GM23338 (cell line): ENCODE measurements around the gene IFRD1.

ENCODE experiments used
- CREB1 ChIP-seq: fragments of 250-450 bp; sonication (Bioruptor Pico); IDR thresholded peaks from 2 replicates; pipeline ENCODE4 v1.5.0; 2020; ENCODE audit warnings: low read depth, mild to moderate bottlenecking, moderate library complexity
- CTCF ChIP-seq, 2 experiments: fragments of 200-600 bp in 1 of 2; sonication (generic) in 1 of 2; conservative IDR thresholded peaks; 2 replicates each; pipeline versions ENCODE4 v1.5.1 to v1.6.1; 2016 to 2017; ENCODE audit warnings: antibody characterized with exemption in 2 of 2, low read depth in 2 of 2, mild to moderate bottlenecking in 2 of 2, moderate library complexity in 1 of 2
- ETS1 ChIP-seq: IDR thresholded peaks from 2 replicates; pipeline ENCODE4 v1.6.1; 2016; ENCODE audit warnings: antibody characterized with exemption
- EZH2 ChIP-seq: fragments of 200-600 bp; sonication (generic); IDR thresholded peaks from one replicate; pipeline ENCODE4 v1.8.0; 2017; ENCODE audit warnings: antibody characterized with exemption, mild to moderate bottlenecking, low read depth; ENCODE audit not compliant: unreplicated experiment
- EZH2phosphoT487 ChIP-seq: fragments of 200-600 bp; sonication (generic); IDR thresholded peaks from one replicate; pipeline ENCODE4 v1.8.1; 2018; ENCODE audit warnings: antibody characterized with exemption; ENCODE audit not compliant: unreplicated experiment
- JUNB ChIP-seq: IDR thresholded peaks from one replicate; pipeline ENCODE4 v1.6.1; 2016; ENCODE audit warnings: antibody characterized with exemption; ENCODE audit not compliant: unreplicated experiment
- NANOG ChIP-seq: IDR thresholded peaks from 2 replicates; pipeline ENCODE4 v1.6.1; 2016; ENCODE audit warnings: antibody characterized with exemption, borderline replicate concordance
- POLR2AphosphoS5 ChIP-seq: IDR thresholded peaks from 2 replicates; pipeline ENCODE4 v1.6.1; 2016; ENCODE audit warnings: antibody characterized with exemption, low read depth
- REST ChIP-seq: IDR thresholded peaks from one replicate; pipeline ENCODE4 v1.6.1; 2018; ENCODE audit warnings: antibody characterized with exemption; ENCODE audit not compliant: unreplicated experiment
- ZNF114 ChIP-seq: fragments of 250-450 bp; sonication (Bioruptor Pico); IDR thresholded peaks from 2 replicates; pipeline ENCODE4 v1.5.0; 2020; ENCODE audit warnings: mild to moderate bottlenecking, moderate library complexity
- ZNF331 ChIP-seq: fragments of 250-450 bp; sonication (Bioruptor Pico); IDR thresholded peaks from 2 replicates; pipeline ENCODE4 v1.5.0; 2020; ENCODE audit warnings: low read depth, mild to moderate bottlenecking, moderate library complexity

GRCh38 chr7:112450807-112451761 is 824 bp downstream of the IFRD1 start:
- TF ChIP-seq EZH2phosphoT487 (no peak), CTCF (conservative IDR thresholded peaks at IDR 0.05; ENCODE audit: low read depth in 2 of 2) (no peak), EZH2 (no peak), REST (no peak), POLR2AphosphoS5 (0 out of 2 replicates have a peak, but pooled peaks have one; percentile 19), ZNF114 (CRISPR knock-in tag) (no peak), CREB1 (CRISPR knock-in tag) (peak; percentile 89), NANOG (no peak), ZNF331 (no peak), ETS1 (peak; percentile 96), JUNB (no peak)
